MM.1S (cell line): ENCODE measurements around the gene ZNF592.

Source experiments
- DNase-seq: peaks from one replicate; pipeline ENCODE4 v3.0.0-alpha.2; 2015
- H2AFZ ChIP-seq: fragments of 300-600 bp; sonication (generic); 2 replicates; pipeline ENCODE4 v1.6.0; 2016; ENCODE audit warnings: antibody characterized with exemption, low read length
- H3F3A ChIP-seq: fragments of 300-600 bp; sonication (generic); 2 replicates; pipeline ENCODE4 v1.6.1; 2016; ENCODE audit warnings: mild to moderate bottlenecking, antibody characterized with exemption, low read length, moderate library complexity, mixed read lengths; ENCODE audit not compliant: insufficient read depth
- H3K27ac ChIP-seq: fragments of 300-600 bp; sonication (generic); 2 replicates; pipeline ENCODE4 v1.5.1; 2016; ENCODE audit warnings: mild to moderate bottlenecking, low read length
- H3K27me3 ChIP-seq: fragments of 300-600 bp; sonication (generic); replicated peaks from 2 replicates; pipeline ENCODE4 v1.6.0; 2016; ENCODE audit warnings: low read length; ENCODE audit not compliant: insufficient read depth
- H3K36me3 ChIP-seq: fragments of 300-600 bp; sonication (generic); replicated peaks from 2 replicates; pipeline ENCODE4 v1.6.1; 2016; ENCODE audit warnings: mild to moderate bottlenecking, low read length, mixed read lengths; ENCODE audit not compliant: insufficient read depth
- H3K4me1 ChIP-seq: fragments of 300-600 bp; sonication (generic); 2 replicates; pipeline ENCODE4 v1.6.1; 2016; ENCODE audit warnings: low read length, mixed read lengths
- H3K4me2 ChIP-seq: fragments of 300-600 bp; sonication (generic); 2 replicates; pipeline ENCODE4 v1.6.0; 2016; ENCODE audit warnings: low read depth, low read length
- H3K4me3 ChIP-seq: fragments of 300-600 bp; sonication (generic); 2 replicates; pipeline ENCODE4 v1.5.1; 2016; ENCODE audit warnings: low read length, mixed read lengths
- H3K79me2 ChIP-seq: fragments of 300-600 bp; sonication (generic); 2 replicates; pipeline ENCODE4 v1.6.1; 2016; ENCODE audit warnings: mixed run types, low read length, mixed read lengths
- H3K9ac ChIP-seq: fragments of 300-600 bp; sonication (generic); 2 replicates; pipeline ENCODE4 v1.6.1; 2016; ENCODE audit warnings: low read length, mixed read lengths
- H3K9me2 ChIP-seq: fragments of 300-600 bp; sonication (generic); replicated peaks from 2 replicates; pipeline ENCODE4 v1.6.1; 2016; ENCODE audit warnings: mild to moderate bottlenecking, low read length, mixed read lengths; ENCODE audit not compliant: insufficient read depth
- H3K9me3 ChIP-seq: fragments of 300-600 bp; sonication (generic); replicated peaks from 2 replicates; pipeline ENCODE4 v1.6.1; 2016; ENCODE audit warnings: mild to moderate bottlenecking, low read length, mixed read lengths; ENCODE audit not compliant: insufficient read depth
- H4K20me1 ChIP-seq: fragments of 300-600 bp; sonication (generic); 2 replicates; pipeline ENCODE4 v1.6.1; 2016; ENCODE audit warnings: mild to moderate bottlenecking, low read length, moderate library complexity, mixed read lengths; ENCODE audit not compliant: insufficient read depth
- EZH2 ChIP-seq: fragments of 300-600 bp; sonication (generic); optimal IDR thresholded peaks from 2 replicates; pipeline ENCODE3; 2017; ENCODE audit warnings: low read depth, mild to moderate bottlenecking, antibody characterized with exemption, low read length, mixed read lengths
- EZH2phosphoT487 ChIP-seq: fragments of 300-600 bp; sonication (generic); IDR thresholded peaks from 2 replicates; pipeline ENCODE4 v1.6.1; 2018; ENCODE audit warnings: antibody characterized with exemption, low read length
- TF ChIP-seq, protein P1 (sequence below): fragments of 300-600 bp; sonication (generic); IDR thresholded peaks from 2 replicates; pipeline ENCODE4 v1.5.1; 2016; ENCODE audit warnings: antibody characterized with exemption, low read length, mixed read lengths

ZNF592 gene

DNA sequence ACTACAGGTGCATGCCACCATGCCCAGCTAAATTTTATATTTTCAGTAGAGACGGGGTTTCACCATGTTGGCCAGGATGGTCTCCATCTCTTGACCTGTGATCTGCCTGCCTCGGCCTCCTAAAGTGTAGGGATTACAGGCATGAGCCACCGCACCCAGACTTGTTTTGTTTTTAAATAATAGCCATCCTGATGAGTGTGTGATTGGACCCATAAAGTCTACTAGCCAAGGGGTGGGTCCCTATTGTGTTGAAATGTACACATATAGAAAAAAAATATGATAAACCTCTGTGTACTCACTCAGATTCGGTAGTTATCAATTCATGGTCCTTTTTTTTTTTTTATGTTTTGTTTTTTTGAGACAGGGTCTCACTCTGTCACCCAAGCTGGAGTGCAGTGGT, 17.3 kb downstream of the ZNF592 start:
- Histone ChIP-seq H3K79me2 (peaks cover 100% of the 10 kb centered on the region), H3K27me3 (no peaks in the 10 kb centered on the region), H3K4me3 (no peak overlapping the region), H3K36me3 (no peaks in the 10 kb centered on the region; the same call in 1 of the 2 replicates), H3K27ac (no peak overlapping the region), H3K4me1 (peaks cover 15% of the 10 kb centered on the region), H3K9ac (no peak overlapping the region), H3K9me2 (no peaks in the 10 kb centered on the region), H3K9me3 (no peaks in the 10 kb centered on the region), H4K20me1 (peaks cover 19% of the 10 kb centered on the region), H3K4me2 (no peak overlapping the region), H2AFZ (no peak overlapping the region), H3F3A (peaks cover 7% of the 10 kb centered on the region)
- DNase-seq = no peak
- TF ChIP-seq, protein P1, sequence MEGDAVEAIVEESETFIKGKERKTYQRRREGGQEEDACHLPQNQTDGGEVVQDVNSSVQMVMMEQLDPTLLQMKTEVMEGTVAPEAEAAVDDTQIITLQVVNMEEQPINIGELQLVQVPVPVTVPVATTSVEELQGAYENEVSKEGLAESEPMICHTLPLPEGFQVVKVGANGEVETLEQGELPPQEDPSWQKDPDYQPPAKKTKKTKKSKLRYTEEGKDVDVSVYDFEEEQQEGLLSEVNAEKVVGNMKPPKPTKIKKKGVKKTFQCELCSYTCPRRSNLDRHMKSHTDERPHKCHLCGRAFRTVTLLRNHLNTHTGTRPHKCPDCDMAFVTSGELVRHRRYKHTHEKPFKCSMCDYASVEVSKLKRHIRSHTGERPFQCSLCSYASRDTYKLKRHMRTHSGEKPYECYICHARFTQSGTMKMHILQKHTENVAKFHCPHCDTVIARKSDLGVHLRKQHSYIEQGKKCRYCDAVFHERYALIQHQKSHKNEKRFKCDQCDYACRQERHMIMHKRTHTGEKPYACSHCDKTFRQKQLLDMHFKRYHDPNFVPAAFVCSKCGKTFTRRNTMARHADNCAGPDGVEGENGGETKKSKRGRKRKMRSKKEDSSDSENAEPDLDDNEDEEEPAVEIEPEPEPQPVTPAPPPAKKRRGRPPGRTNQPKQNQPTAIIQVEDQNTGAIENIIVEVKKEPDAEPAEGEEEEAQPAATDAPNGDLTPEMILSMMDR = no peak
- no peak for TF ChIP-seq EZH2phosphoT487
- no peak for TF ChIP-seq EZH2

DNA sequence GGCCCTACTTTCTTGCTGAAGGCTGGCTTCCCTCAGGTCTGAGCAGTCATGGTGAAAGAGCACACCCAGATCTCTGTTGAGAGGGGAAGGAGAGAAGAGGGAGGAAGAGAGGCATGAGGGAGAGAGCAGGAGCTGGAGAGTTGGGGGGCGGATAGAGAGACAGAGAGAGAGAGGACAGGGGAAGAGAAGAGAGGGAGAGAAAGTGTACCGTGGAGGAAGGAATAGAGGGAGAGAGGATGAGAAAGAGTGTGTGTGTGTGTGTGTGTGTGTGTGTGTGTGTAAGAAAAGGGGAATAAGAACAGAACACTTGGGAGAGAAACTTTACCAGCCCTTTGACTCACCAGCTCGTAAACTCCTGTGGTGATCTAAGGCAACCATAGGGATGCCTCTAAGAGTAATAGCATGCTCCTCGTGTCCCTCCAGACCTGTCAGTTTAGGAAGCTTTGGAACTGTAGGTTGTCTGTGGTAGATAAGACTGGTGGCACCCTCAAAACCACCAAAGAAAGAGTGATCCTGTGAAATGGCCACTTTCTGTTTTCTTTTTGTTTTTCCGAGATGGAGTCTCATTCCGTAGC, 18.2 kb downstream of the ZNF592 start:
- Histone ChIP-seq H2AFZ (no peak overlapping the region), H3K4me1 (peaks cover 7% of the 10 kb centered on the region), H3K9me2 (no peaks in the 10 kb centered on the region), H3K27me3 (no peaks in the 10 kb centered on the region), H3K9ac (no peak overlapping the region), H3K9me3 (no peaks in the 10 kb centered on the region), H3K79me2 (peaks cover 100% of the 10 kb centered on the region), H3K4me3 (no peak overlapping the region), H3F3A (no peaks in the 10 kb centered on the region), H4K20me1 (peaks cover 13% of the 10 kb centered on the region), H3K4me2 (no peak overlapping the region), H3K27ac (no peak overlapping the region), H3K36me3 (no peaks in the 10 kb centered on the region; the same call in 1 of the 2 replicates)
- no peak for DNase-seq
- TF ChIP-seq, protein P1 = no peak
- no peak for TF ChIP-seq EZH2phosphoT487
- TF ChIP-seq EZH2 = no peak

DNA sequence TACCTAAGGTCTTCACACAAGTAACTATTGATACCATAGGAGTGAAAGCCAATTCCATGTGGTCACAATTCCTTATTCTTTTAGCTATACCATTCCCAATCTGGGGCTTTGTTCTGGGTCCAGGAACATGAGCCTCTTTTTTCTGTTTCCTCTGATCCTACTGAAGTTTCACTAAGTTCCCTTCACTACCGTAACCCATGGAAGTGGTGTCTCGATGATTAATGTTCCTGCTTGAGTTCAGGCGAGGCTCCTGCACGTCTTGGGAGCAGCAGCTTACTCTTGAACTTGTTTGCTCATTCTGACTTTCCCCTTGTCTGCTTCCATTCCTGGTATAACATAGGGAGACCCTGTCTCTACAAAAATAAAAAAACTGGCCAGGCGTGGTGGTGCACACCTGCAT, 23.6 kb downstream of the ZNF592 start:
- H3K9ac ChIP-seq = no peak overlapping the region
- H3K9me2 ChIP-seq = no peaks in the 10 kb centered on the region
- no peaks in the 10 kb centered on the region for H4K20me1 ChIP-seq
- no peak for DNase-seq
- H3K27ac ChIP-seq = no peak overlapping the region
- H3K79me2 ChIP-seq = peaks cover 97% of the 10 kb centered on the region
- no peak overlapping the region for H3K4me2 ChIP-seq
- H2AFZ ChIP-seq = no peak overlapping the region
- no peaks in the 10 kb centered on the region for H3F3A ChIP-seq
- H3K27me3 ChIP-seq = no peaks in the 10 kb centered on the region
- no peaks in the 10 kb centered on the region for H3K9me3 ChIP-seq
- no peak for TF ChIP-seq EZH2phosphoT487
- TF ChIP-seq, protein P1 = no peak
- TF ChIP-seq EZH2 = no peak
- no peak overlapping the region for H3K4me3 ChIP-seq
- H3K36me3 ChIP-seq = no peaks in the 10 kb centered on the region; the same call in 1 of the 2 replicates
- H3K4me1 ChIP-seq = no peaks in the 10 kb centered on the region
